GM18951 (cell line): Measurements from ENCODE around the gene RMDN3.

Experiments used
- POLR2A ChIP-seq: IDR thresholded peaks from 4 replicates; pipeline ENCODE4 v1.6.1; 2011; ENCODE audit warnings: mild to moderate bottlenecking; ENCODE audit not compliant: insufficient read length, insufficient read depth; ENCODE audit errors: extremely low read depth
- in situ Hi-C: fragments of 300-500 bp; cut with MboI; formaldehyde crosslinking; loops from one replicate; pipeline ENCODE4 v1.12.0; 2022; ENCODE audit warnings: low sequenced_read_pairs, mixed read lengths, inconsistent platforms; ENCODE audit not compliant: unreplicated experiment

The RMDN3 gene

GRCh38 chr15:40714144-40714543, 40.9 kb downstream of the RMDN3 start:
- no peak for TF ChIP-seq POLR2A
- in situ Hi-C loops: no loop called here

DNA sequence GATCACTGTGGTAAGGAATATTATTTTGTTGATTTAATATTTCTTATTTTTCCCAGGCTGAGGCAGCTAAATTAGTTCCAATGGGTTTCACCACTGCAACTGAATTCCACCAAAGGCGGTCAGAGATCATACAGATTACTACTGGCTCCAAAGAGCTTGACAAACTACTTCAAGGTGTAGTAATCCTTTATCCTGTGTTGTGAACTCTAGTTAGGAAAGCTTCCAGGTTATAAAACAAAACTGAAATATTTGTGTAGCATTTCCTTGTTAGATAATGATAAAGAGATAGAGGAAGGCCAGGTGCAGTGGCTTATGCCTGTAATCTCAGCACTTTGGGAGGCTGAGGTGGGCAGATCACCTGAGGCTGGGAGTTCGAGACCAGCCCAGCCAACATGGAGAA, 48.9 kb downstream of the RMDN3 start:
- in situ Hi-C loops: no loop called here
- TF ChIP-seq POLR2A: no peak

- in situ Hi-C loops: no loop called here
- TF ChIP-seq POLR2A: no peak
Measured at GRCh38 chr15:40702077-40702476, 53.0 kb downstream of the RMDN3 start.

DNA sequence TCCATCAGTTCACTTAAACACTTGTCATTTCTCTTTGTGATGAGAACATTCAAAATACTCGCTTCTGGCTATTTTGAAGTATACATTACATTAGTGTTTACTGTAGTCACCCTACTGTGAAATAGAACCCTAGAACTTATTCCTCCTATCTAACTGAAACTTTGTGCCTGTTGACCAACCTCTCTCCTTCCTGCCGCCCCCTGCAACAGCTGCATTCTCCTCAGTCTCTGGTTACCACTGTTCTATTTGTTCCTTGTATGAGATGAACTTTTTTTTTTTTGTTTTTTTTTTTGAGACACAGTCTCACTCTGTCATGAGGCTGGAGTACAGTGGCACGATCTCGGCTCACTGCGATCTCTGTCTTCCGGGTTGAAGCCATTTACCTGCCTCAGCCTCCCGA, 57.1 kb downstream of the RMDN3 start:
- in situ Hi-C loops: no loop called here
- TF ChIP-seq POLR2A: no peak

DNA sequence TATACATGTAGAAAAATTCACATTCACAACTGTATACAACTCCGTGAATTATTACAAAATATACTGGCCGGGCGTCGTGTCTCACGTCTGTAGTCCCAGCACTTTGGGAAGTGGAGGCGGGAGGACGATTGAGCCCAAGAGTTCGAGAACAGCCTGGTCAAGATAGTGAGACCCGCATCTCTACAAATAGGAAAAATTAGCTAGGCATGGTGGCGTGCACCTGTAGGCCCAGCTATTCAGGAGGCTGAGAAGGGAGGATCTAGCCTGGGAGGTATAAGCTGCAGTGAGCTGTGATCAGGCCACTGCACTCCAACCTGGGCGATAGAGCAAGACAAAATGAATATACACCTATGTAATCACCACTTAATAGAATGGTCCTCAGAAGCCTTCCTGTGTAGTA, 58.8 kb downstream of the RMDN3 start:
- no peak for TF ChIP-seq POLR2A
- in situ Hi-C loops: no loop called here

DNA sequence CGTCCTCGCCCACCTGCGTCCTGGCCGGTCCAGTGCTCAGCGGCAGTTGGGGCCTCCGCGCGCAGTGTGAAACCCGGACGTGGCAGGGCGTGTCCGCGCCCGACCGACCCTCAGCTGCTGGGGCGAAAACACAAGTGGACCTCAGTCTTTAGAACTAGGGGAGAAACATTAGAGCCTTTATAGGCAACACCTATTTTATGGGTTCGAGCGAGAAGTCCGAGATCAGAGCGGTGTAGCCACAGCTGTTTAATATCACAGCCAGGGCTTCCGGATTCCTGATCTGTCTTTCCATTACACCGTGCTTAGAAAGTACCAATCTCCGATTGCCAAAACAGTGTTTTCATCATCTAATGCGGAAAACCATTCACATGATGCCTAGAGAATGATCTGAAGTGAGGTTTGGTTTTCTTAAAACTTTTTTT, 59.6 kb downstream of the RMDN3 start:
- TF ChIP-seq POLR2A: no peak
- in situ Hi-C loops: no loop called here

GRCh38 chr15:40694688-40695468, 60.2 kb downstream of the RMDN3 start, which contains the start of gene RAD51:
Gene RAD51, plus strand, starts transcription at chr15:40695174. Its CDS starts 3,585 bp downstream, at chr15:40698759.
- in situ Hi-C loops: no loop called here
- TF ChIP-seq POLR2A: peak; percentile 77

DNA sequence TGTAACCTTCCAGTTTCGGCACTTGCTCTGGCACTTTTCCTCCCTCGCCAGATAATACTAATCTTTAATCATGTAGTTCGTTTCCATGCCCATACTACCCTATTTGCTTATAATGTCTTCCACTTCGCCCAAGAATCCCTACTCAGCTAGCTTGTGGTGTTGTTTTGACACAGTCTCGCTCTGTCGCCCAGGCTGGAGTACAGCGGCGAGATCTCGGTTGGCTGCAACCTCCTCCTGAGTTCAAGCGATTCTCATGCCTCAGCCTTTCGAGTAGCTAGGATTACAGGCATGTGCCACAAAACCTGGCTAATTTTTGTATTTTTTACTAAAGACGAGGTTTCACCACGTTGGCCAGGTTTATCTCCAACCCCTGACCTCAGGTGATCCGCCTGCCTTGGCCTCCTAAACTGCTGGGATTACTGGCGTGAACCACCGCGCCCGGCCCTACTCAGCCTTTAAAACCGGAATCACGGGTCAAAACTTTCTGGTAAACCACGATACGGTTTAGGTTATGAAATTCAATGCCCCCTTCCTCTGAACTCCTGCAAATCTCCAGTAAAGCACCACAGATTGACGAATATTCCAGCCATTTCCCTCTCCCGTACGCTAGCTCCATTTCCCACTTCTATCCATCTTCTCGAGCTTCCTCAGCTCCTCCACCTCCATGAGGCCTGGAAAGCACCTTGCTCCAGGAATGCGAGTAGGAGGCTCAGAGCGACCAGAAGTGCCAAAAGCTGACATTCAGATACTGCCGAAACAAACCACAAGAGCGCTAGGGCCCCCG, 61.0 kb downstream of the RMDN3 start:
- no peak for TF ChIP-seq POLR2A
- in situ Hi-C loops: no loop called here

DNA sequence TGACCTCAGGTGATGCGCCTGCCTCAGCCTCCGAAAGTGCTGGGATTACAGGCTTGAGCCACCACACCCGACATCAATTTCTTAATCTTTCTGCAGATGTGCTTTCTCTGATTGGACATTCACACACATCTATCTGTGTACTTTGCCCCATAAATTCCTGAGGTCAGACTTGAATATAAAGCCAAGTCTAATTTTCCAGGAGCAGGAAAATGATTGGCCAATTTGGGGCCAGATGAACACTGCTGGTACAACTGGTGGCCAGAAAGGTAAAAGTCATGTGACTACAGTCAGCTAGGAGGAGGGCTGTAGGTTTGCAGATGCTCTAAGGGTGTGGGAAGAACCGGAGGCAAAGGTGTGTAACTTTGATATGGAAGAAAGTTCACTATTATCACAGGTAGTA, 63.3 kb downstream of the RMDN3 start:
- in situ Hi-C loops: no loop called here
- no peak for TF ChIP-seq POLR2A

GRCh38 chr15:40688932-40689799, 65.9 kb downstream of the RMDN3 start:
- in situ Hi-C loops: no loop called here
- TF ChIP-seq POLR2A: no peak
